Chondrocyte (in vitro differentiated cells): Measurements from ENCODE around the gene OSM. TPM values are rescaled to one million over a fixed set of nuclear protein-coding genes. Genes with fewer than 3 reads are reported as not detected.

Experiments
- DNase-seq: peaks from one replicate; pipeline ENCODE4 v3.0.0; 2021; ENCODE audit warnings: mixed read lengths, low spot score
- H3K27ac Mint-ChIP-seq: one replicate; pipeline ENCODE4 v1.8.0; 2021; ENCODE audit warnings: mild to moderate bottlenecking, moderate library complexity, mixed read lengths; ENCODE audit not compliant: unreplicated experiment
- H3K27me3 Mint-ChIP-seq: 2 replicates; pipeline ENCODE4 v1.8.0; 2021; ENCODE audit warnings: low read depth, mixed read lengths
- H3K36me3 Mint-ChIP-seq: 2 replicates; pipeline ENCODE4 v1.8.0; 2021; ENCODE audit warnings: low read depth, mixed read lengths
- H3K4me1 Mint-ChIP-seq: 2 replicates; pipeline ENCODE4 v1.8.0; 2021; ENCODE audit warnings: low read depth, mild to moderate bottlenecking, mixed read lengths
- H3K4me3 Mint-ChIP-seq: one replicate; pipeline ENCODE4 v1.8.0; 2021; ENCODE audit warnings: mild to moderate bottlenecking, moderate library complexity, mixed read lengths; ENCODE audit not compliant: unreplicated experiment
- H3K9me3 Mint-ChIP-seq: 2 replicates; pipeline ENCODE4 v1.8.0; 2021; ENCODE audit warnings: low read depth, mixed read lengths
- total RNA-seq: library from RNA; stranded (reverse); gene quantifications from 3 replicates; pipeline ENCODE4 v1.2.1, GENCODE V29; 2021
- TF ChIP-seq, protein P1 (sequence below): fragments of 200-600 bp; sonication (generic); IDR thresholded peaks from 2 replicates; pipeline ENCODE4 v1.5.0; 2021; ENCODE audit warnings: antibody characterized with exemption, mild to moderate bottlenecking, moderate library complexity

The OSM gene
- total RNA-seq, 1 donor from 2014 or later = not detected

DNA sequence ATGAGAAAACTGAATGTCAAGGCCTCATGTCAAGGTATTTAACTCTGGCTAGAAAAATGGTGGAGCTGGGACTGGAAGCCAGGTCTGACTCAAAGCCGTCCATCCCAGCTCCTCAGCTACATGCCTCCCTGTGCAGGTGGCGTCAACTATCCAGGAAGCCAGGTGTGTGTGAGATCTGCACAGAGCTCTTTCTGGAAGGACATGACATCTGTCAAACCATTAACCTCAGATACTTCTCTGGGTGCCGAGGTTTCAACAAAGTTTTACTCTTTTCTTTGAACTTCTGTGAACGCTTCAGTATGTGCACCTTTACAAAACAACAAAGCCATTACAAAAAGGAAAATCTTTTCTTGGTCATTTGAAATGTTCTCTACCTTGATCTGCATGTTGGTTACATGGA is 29.7 kb upstream of the OSM start:
- TF ChIP-seq, protein P1, sequence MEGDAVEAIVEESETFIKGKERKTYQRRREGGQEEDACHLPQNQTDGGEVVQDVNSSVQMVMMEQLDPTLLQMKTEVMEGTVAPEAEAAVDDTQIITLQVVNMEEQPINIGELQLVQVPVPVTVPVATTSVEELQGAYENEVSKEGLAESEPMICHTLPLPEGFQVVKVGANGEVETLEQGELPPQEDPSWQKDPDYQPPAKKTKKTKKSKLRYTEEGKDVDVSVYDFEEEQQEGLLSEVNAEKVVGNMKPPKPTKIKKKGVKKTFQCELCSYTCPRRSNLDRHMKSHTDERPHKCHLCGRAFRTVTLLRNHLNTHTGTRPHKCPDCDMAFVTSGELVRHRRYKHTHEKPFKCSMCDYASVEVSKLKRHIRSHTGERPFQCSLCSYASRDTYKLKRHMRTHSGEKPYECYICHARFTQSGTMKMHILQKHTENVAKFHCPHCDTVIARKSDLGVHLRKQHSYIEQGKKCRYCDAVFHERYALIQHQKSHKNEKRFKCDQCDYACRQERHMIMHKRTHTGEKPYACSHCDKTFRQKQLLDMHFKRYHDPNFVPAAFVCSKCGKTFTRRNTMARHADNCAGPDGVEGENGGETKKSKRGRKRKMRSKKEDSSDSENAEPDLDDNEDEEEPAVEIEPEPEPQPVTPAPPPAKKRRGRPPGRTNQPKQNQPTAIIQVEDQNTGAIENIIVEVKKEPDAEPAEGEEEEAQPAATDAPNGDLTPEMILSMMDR = no peak
- DNase-seq = no peak
- Mint-ChIP-seq H3K27ac (no peak overlapping the region), H3K27me3 (no peaks in the 10 kb centered on the region), H3K9me3 (no peaks in the 10 kb centered on the region), H3K4me1 (peaks cover 8% of the 10 kb centered on the region), H3K4me3 (no peak overlapping the region), H3K36me3 (peaks cover 23% of the 10 kb centered on the region)

DNA sequence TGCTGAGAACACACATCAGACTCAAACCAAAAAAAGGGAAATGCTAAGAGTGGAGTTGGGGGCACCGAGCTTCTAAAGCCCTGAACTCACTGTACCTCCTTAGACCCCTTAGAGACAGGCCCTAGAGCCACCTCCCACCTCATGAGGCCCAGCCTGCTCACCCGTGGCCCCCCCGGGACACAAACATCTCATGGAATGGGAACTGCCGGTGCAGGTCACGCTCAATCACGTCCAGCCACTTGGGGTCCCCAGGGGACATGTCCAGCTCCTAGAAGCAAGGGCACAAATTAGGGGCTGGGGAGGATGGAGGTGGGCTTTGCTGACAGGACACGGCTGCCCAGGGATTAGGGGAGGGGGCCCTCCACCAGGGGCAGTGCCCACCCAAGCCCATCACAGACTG is 28.9 kb upstream of the OSM start:
- Mint-ChIP-seq H3K36me3 (peaks cover 20% of the 10 kb centered on the region), H3K4me3 (no peak overlapping the region), H3K4me1 (peaks cover 12% of the 10 kb centered on the region), H3K9me3 (no peaks in the 10 kb centered on the region), H3K27me3 (no peaks in the 10 kb centered on the region), H3K27ac (no peak overlapping the region)
- TF ChIP-seq, protein P1 = no peak
- DNase-seq = no peak

DNA sequence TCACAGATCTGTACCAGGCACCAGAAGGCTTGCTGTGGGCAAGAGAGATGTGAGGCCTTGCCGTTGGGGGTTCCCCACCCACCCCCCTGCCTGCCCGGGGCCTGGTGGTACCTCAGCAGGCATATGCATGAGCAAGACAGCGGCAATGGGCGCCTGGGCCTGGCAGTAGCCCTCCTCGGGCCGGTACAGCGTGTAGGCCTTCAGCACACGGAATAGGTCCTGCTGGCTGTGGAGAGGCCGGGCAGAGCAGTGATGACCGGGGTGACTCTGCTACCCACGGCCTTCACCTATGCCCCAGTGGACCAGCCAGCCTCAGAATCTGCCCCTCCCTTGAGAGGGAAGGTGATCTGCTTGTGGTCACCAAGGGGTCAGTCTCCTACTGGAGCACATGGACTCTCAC is 28.2 kb upstream of the OSM start:
- DNase-seq = no peak
- Mint-ChIP-seq H3K4me1 (peaks cover 20% of the 10 kb centered on the region), H3K27me3 (no peaks in the 10 kb centered on the region), H3K9me3 (no peaks in the 10 kb centered on the region), H3K27ac (no peak overlapping the region), H3K36me3 (peaks cover 20% of the 10 kb centered on the region), H3K4me3 (no peak overlapping the region)
- TF ChIP-seq, protein P1 = no peak

- Mint-ChIP-seq H3K9me3 (no peaks in the 10 kb centered on the region), H3K4me3 (no peak overlapping the region), H3K27me3 (no peaks in the 10 kb centered on the region), H3K4me1 (peaks cover 22% of the 10 kb centered on the region), H3K36me3 (peaks cover 19% of the 10 kb centered on the region), H3K27ac (peak overlapping the region; percentile 61)
- TF ChIP-seq, protein P1 = no peak
- DNase-seq = no peak
Observed at GRCh38 chr22:30294066-30294465, 27.4 kb upstream of the OSM start.

- H3K4me3 Mint-ChIP-seq = no peak overlapping the region
- TF ChIP-seq, protein P1 = no peak
- no peaks in the 10 kb centered on the region for H3K27me3 Mint-ChIP-seq
- H3K36me3 Mint-ChIP-seq = peaks cover 15% of the 10 kb centered on the region
- peak overlapping the region; percentile 37 for H3K27ac Mint-ChIP-seq
- H3K4me1 Mint-ChIP-seq = peaks cover 27% of the 10 kb centered on the region
- DNase-seq = no peak
- no peaks in the 10 kb centered on the region for H3K9me3 Mint-ChIP-seq
Observed at GRCh38 chr22:30293026-30293425, 26.4 kb upstream of the OSM start.
